MM.1S (cell line): ENCODE results near the gene RASL11B.

Source experiments
- EZH2 ChIP-seq: fragments of 300-600 bp; sonication (generic); optimal IDR thresholded peaks from 2 replicates; pipeline ENCODE3; 2017; ENCODE audit warnings: low read depth, mild to moderate bottlenecking, antibody characterized with exemption, low read length, mixed read lengths
- TF ChIP-seq, protein P1 (sequence below): fragments of 300-600 bp; sonication (generic); IDR thresholded peaks from 2 replicates; pipeline ENCODE4 v1.5.1; 2016; ENCODE audit warnings: antibody characterized with exemption, low read length, mixed read lengths

DNA sequence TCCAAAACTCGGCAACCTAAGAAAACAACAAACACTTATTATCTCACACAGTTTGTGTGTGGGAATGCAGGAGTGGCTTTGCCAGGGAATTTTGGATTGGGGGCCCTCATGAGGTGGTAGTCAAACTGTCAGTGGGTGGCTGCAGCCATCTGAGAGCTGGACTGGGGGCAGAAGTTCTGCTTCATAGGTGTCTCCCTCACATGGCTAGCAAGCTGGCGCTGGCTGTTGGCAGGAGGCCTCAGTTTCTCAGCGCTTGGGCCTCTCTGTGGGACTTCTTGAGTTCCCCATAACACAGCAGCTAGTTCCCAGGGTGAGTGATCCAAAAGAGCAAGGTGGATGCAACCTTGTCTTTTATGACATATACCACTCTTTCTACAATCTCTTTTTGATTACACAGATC, 26.0 kb upstream of the RASL11B start:
- no peak for TF ChIP-seq EZH2
- TF ChIP-seq, protein P1, sequence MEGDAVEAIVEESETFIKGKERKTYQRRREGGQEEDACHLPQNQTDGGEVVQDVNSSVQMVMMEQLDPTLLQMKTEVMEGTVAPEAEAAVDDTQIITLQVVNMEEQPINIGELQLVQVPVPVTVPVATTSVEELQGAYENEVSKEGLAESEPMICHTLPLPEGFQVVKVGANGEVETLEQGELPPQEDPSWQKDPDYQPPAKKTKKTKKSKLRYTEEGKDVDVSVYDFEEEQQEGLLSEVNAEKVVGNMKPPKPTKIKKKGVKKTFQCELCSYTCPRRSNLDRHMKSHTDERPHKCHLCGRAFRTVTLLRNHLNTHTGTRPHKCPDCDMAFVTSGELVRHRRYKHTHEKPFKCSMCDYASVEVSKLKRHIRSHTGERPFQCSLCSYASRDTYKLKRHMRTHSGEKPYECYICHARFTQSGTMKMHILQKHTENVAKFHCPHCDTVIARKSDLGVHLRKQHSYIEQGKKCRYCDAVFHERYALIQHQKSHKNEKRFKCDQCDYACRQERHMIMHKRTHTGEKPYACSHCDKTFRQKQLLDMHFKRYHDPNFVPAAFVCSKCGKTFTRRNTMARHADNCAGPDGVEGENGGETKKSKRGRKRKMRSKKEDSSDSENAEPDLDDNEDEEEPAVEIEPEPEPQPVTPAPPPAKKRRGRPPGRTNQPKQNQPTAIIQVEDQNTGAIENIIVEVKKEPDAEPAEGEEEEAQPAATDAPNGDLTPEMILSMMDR: no peak
